Cardiac fibroblast (primary cell): ENCODE measurements around the gene SHANK3.
"Not testable (repeated sequence)": the region's sequence is repeated elsewhere in the genome, so short reads cannot be mapped to it uniquely, and the experiment has no call there.

Source experiments
- DNase-seq, 2 donors: peaks; one replicate each; pipeline versions ENCODE4 v3.0.0 to v3.0.0-alpha.2; 2010; ENCODE audit warnings: low read depth in 2 of 2
- H3K4me3 ChIP-seq, 2 donors: replicated peaks in 1 of 2; 1 replicate in 1 of 2; 2 replicates in 1 of 2; pipeline ENCODE4 v1.5.1; 2011; ENCODE audit warnings: low read depth in 2 of 2, low read length in 2 of 2, mild to moderate bottlenecking in 2 of 2, moderate library complexity in 1 of 2
- TF ChIP-seq, protein P1 (sequence below): IDR thresholded peaks from one replicate; pipeline ENCODE4 v1.5.1; 2011; ENCODE audit warnings: low read depth, mild to moderate bottlenecking, low read length, inconsistent platforms

Gene SHANK3

DNA sequence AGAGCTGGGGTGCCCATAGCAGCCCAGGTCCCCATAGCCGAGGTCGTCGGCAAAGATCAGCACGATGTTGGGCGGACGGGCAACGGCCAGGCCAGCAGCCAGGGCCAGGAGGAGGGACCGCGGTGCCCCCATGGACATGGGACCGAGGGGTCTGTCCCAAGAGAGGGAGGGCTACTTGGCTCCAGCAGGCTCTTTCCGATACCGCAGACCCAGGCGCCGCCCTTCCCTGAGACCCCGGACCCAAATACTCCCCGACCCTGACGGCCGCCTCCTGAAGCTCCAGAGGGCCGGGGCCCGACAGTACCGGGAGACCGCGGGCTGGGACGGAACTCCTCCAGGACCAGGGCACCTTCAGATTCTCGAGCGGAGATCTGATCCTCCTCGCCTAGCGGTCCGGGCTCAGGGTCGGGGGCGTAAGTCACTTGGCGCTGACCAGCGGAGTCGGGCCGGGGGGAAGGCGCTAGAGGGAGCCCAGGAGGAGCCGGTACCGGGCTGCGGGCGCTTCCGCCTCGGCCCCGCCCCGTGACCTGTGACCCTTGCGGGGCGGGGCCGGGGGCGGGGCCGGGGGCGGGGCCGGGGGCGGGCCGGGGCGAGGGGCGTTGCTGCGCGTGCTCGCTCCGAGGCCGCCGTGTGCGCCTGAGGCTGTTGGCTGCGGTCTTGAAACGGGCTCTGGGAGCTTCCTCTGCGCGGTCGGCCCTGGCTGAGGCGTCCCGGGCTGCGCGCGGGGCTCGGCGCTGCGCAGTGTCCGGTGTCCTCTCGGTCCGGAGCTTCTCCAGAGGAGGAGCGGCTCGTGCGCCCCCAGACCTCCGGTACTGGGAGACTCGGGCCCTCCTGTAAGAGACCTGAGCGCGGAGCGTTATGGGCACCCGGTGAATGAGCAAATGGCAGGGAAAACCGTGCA, 44.7 kb upstream of the SHANK3 start, which contains the start of gene ARSA:
Gene ARSA, minus strand, starts transcription at position 511 of the 901 bp plus-strand sequence. Its CDS starts 373 bp downstream, at position 138.
- TF ChIP-seq, protein P1, sequence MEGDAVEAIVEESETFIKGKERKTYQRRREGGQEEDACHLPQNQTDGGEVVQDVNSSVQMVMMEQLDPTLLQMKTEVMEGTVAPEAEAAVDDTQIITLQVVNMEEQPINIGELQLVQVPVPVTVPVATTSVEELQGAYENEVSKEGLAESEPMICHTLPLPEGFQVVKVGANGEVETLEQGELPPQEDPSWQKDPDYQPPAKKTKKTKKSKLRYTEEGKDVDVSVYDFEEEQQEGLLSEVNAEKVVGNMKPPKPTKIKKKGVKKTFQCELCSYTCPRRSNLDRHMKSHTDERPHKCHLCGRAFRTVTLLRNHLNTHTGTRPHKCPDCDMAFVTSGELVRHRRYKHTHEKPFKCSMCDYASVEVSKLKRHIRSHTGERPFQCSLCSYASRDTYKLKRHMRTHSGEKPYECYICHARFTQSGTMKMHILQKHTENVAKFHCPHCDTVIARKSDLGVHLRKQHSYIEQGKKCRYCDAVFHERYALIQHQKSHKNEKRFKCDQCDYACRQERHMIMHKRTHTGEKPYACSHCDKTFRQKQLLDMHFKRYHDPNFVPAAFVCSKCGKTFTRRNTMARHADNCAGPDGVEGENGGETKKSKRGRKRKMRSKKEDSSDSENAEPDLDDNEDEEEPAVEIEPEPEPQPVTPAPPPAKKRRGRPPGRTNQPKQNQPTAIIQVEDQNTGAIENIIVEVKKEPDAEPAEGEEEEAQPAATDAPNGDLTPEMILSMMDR = peak; percentile 41
- peak within 1 kb of the TSS; percentile 67 to 84 for H3K4me3 ChIP-seq
- peak; percentile 82 to 87 for DNase-seq

DNA sequence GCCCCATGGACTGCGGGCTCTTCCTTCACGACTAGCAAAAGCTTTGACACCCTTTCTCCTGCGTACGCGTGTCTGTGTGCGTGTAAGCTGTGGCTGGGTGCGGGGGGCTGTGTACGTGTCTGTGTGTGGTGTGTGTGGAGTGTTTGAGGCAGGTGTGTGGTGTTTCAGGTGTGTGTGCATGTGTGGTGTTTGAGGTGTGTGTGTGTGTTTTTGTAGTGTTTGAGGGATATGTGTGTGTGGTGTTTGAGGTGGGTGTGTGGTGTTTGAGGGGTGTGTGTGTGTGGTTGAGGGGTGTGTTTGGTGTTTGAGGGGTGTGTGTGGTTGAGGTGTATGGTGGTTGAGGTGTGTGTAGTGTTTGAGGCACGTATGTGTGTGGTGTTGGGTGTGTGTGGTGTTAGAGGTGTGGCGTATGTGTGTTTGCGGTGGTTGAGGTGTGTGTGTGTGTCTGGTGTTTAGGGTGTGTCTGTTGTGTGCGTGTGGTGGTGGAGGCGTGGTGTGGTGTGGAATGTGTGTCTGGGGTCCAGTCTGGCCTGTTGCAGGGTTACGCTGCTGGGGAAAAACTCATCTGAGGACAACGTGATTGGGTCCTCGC, 44.0 kb upstream of the SHANK3 start:
- no peak for DNase-seq
- TF ChIP-seq, protein P1 = no peak
- peak overlapping the region; percentile 67 to 84 for H3K4me3 ChIP-seq

DNA sequence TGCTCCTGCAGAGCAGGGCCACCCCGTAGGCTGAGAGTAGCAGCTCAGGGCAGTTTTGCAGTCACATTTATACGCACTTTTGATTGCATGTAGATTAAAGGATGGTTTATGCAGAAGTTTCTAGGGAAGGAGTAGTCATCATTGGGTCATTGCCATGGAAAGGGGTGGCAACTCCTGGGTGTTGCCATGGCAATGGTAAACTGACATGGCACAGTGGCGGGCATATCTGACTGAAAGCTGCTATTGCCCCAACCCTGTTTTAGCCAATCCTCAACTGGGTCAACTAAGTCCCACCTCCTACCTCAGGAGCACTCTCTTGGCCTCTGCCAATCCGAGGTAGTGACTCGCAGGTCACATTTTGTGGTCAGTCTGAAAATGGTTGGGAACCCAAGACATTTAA, 42.2 kb upstream of the SHANK3 start:
- no peak overlapping the region for H3K4me3 ChIP-seq
- TF ChIP-seq, protein P1 = no peak
- DNase-seq = no peak

DNA sequence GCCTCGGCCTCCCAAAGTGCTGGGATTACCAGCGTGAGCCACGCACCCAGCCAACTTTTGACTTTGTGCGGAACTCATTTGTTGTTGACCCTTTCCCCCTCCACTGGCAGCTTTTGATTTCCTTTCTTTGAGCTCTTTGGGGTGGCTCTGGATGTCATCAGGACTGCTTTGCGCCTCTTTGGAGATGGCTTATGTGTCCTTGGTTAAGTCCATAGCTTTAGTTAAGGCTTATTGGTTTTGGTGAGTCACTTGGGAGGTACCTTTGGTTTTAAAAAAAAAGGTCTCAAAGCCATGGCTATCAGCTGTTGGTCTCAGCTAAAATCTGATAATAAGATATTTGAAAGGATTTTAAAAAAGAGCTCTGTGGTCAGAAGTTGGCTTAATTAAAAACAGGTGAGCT, 39.5 kb upstream of the SHANK3 start:
- no peak for DNase-seq
- H3K4me3 ChIP-seq = no peak overlapping the region
- TF ChIP-seq, protein P1 = no peak

DNA sequence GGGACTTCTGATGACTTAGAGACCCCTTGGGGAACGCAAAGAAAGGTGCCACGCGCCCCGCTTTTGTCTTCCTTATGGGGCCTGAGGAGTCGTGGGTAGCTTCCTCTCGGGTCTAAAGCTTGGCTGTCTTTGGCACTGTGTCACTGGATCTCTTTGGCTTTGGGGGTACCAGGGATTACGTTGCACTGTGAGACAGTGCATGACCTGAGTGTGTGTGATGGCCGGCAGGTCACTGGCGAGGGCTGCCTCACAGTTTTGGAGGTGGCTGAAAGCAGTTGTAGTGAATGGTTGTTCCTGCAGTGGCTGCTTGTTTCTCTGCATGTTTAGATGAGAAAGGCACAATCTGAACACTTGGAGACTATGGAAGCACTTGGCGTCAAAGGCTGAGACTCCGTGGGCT, 38.9 kb upstream of the SHANK3 start:
- DNase-seq = no peak

DNA sequence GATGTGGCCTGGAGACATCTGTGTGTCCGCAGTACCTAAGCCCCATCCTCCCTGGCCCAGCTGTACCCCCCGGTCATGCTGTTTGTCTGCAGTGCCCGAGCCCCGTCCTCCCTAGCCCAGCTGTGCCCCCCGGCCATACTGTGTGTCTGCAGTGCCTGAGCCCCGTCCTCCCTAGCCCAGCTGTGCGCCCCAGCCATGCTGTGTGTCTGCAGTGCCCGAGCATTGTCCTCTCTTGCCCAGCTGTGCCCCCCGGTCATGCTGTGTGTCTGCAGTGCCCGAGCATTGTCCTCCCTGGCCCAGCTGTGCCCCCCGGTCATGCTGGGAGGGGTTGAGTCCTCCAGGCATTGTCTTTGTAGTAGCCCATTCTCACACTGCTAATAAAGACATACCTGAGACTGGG, 37.0 kb upstream of the SHANK3 start:
- TF ChIP-seq, protein P1 = no peak
- no peak overlapping the region for H3K4me3 ChIP-seq
- no peak for DNase-seq

More for the DNA sequence above, 38.9 kb upstream of the SHANK3 start:
- TF ChIP-seq, protein P1 = no peak
- H3K4me3 ChIP-seq = no peak overlapping the region

DNA sequence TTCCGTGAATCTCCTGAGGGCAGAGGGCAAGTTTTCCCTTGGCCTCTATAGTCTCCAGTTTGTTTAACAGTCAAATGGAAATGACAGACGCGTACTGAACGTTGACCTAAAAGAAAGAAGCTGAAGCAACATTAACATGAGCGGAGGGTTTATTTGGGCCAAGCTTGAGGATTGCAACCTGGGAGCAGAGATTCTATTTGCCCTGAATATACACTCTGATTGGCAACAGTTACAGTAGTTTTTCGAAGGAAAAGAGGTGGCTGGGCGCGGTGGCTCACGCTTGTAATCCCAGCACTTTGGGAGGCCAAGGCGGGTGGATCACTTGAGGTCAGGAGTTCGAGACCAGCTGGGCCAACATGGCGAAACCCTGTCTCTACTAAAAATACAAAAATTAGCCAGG, 32.3 kb upstream of the SHANK3 start:
- DNase-seq, H3K4me3 ChIP-seq: not testable (repeated sequence)
